Motor neuron (in vitro differentiated cells): ENCODE results near the gene RPUSD1. TPM values are rescaled to one million over a fixed set of nuclear protein-coding genes. Genes with fewer than 3 reads are reported as not detected.

Source experiments
- ATAC-seq, 8 experiments: fragments of 200-7000 bp; cut with Tn5 transposase; replicated peaks in 6 of 8; 2 replicates each; pipeline ENCODE4 v1.8.0; 2021; ENCODE audit warnings: mild to moderate bottlenecking in 8 of 8, moderate library complexity in 8 of 8
- H3K27ac ChIP-seq, 2 donors: fragments of 250-450 bp; sonication (Bioruptor Pico); 2 replicates each; pipeline ENCODE4 v1.9.0; 2021; ENCODE audit warnings: antibody characterized with exemption in 2 of 2, mild to moderate bottlenecking in 2 of 2, moderate library complexity in 1 of 2
- H3K4me1 ChIP-seq, 2 donors: fragments of 250-450 bp; sonication (Bioruptor Pico); replicated peaks in 1 of 2; 2 replicates each; pipeline ENCODE4 v1.6.1; 2021; ENCODE audit warnings: antibody characterized with exemption in 2 of 2, mild to moderate bottlenecking in 2 of 2, moderate library complexity in 1 of 2
- H3K4me3 ChIP-seq, 5 donors: fragments of 250-450 bp; sonication (Bioruptor Pico); 2 replicates each; pipeline ENCODE4 v1.9.0; 2021; ENCODE audit warnings: antibody characterized with exemption in 5 of 5, mild to moderate bottlenecking in 5 of 5, moderate library complexity in 4 of 5
- WGBS, 10 experiments: fragments of 450-650 bp; shearing (Covaris generic); methylation state at CpG; one replicate each; pipeline ENCODE4 v1.0.0; 2022; 5-methylcytosine and 5-hydroxymethylcytosine counted together
- in situ Hi-C, 9 experiments: fragments of 400-800 bp; cut with MboI; loops; one replicate each; pipeline ENCODE4 v1.15.0; 2021; ENCODE audit warnings: low sequenced_read_pairs in 9 of 9, low pct_unique_long_range_greater_than_20kb in 2 of 9; ENCODE audit not compliant: unreplicated experiment in 9 of 9
- total RNA-seq, 8 experiments: library from RNA; unstranded; fragments of 300-600 nt; gene quantifications; 2 replicates each; pipeline versions ENCODE4 v1.2.3 to v1.2.4, GENCODE V29; 2022

The RPUSD1 gene
- total RNA-seq, 8 experiments from 2014 or later, result 8.7 to 32.7 (median 15.8) TPM

GRCh38 chr16:740764-741505 is 47.2 kb downstream of the RPUSD1 start, which contains the start of gene CIAO3:
Gene CIAO3 (minus strand): TSS chr16:740997. CDS start chr16:740985, 12 bp downstream.
- peak within 1 kb of the TSS; percentile 56 to 83 (median 65) for H3K4me3 ChIP-seq
- peak within 1 kb of the TSS; percentile 78 to 86 for H3K27ac ChIP-seq
- H3K4me1 ChIP-seq, result peaks cover 2 to 14% of the 10 kb centered on the region in 2 donors
- 3 to 33% (median 3%) methylated on average over 3 to 8 of the region's 79 CpGs; no CpG with 5 or more reads in 6 of the 10 experiments for WGBS, 10 experiments
- in situ Hi-C loops, result no loop called here
- ATAC-seq, result peak; percentile 90 to 95 (median 92)

GRCh38 chr16:740459-740763 is 47.8 kb downstream of the RPUSD1 start:
- peaks cover 2 to 10% of the 10 kb centered on the region in 2 donors for H3K4me1 ChIP-seq
- ATAC-seq, result peak; percentile 29 to 49 (median 40)
- peak overlapping the region; percentile 56 to 83 (median 65) for H3K4me3 ChIP-seq
- WGBS, 10 experiments, result 0% methylated on average over 2 to 6 of the region's 22 CpGs; no CpG with 5 or more reads in 8 of the 10 experiments
- peak overlapping the region; percentile 78 to 86 for H3K27ac ChIP-seq
- in situ Hi-C loops, result no loop called here

DNA sequence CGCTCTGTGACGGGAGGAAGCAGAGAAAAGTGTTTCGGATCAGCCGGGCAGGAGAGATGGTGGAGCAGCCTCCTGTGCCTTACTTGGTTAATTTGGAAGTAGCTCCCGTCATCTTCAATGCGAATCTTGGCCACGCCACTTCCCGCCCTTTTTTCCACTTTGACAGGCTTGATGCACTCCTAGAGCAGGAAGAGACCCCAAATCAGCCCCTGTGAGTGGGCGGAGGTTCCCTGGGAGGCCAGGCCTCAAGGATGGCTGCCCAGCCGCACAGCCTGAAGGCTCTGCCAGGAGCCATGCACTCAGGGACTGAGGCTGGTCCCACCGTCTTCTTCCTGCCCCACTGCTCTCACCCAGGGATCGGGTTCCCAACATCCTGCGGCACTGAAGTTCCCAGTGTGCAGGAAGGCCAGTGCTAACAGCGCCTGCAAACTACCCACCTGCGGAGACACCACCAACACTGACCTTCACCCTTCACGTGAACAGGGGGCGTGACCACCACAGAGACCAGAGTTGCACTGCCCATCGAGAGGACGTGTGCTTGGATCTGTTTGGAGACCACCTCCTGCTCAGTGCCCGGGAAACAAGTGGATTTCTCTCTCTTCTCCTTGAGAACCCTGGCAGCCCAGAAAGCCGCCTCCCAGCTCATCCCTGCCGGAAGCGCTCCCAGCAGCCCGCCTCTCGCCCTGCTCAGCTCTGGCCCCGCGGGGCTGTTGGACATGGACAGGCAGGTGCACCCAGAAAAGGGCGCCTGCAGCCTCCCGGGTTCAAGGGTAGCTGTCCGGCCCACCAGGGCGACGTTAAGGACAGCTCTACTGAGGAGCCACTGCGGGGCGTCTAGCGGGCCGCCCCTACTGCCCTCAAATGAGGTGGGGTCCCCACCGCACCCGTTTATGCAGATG is 48.4 kb downstream of the RPUSD1 start:
- Histone ChIP-seq H3K4me3 (peak overlapping the region; percentile 56 to 83 (median 65)), H3K27ac (peak overlapping the region; percentile 78 to 86), H3K4me1 (peaks cover 2 to 10% of the 10 kb centered on the region in 2 donors)
- 0 to 85% (median 71%) methylated on average over 3 to 7 of the region's 38 CpGs; no CpG with 5 or more reads in 3 of the 10 experiments for WGBS, 10 experiments
- in situ Hi-C loops, result no loop called here
- peak in 2 of 8 experiments; percentile 1 for ATAC-seq

DNA sequence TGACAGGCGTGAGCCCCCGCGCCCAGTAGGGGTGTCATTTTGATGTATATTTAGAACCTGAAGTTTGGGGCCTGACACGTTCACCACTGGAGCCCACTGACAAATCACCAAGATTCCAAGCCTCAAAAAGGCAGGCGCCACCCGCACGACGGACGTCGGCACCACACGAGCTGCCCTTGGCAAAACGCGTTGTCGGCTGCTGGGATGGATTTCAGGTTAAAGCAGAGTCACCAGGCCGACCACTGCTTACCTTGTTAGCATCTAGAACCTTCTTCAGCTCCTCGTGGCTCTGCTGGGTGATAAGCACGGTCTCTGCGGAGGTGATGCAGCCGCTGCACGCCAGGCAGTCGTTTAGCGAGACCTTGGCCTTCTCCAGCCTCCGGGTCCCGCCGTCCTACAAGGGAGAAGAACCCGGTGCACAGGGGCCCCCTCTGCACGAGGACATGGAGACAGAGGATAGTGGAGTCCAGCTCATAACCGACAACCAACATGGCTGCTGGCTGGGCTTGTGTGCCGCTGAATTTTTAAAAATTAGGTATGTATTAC is 51.2 kb downstream of the RPUSD1 start:
- no peak for ATAC-seq
- in situ Hi-C loops, result no loop called here
- WGBS, 10 experiments, result 86 to 100% (median 95%) methylated on average over 1 to 18 of the region's 29 CpGs; no CpG with 5 or more reads in 2 of the 10 experiments
- H3K4me1 ChIP-seq, result peaks cover 2 to 10% of the 10 kb centered on the region in 2 donors
- no peak overlapping the region for H3K27ac ChIP-seq
- no peak overlapping the region for H3K4me3 ChIP-seq

- in situ Hi-C loops, result no loop called here
- H3K27ac ChIP-seq, result no peak overlapping the region
- WGBS, 10 experiments, result 60 to 100% (median 84%) methylated on average over 1 to 12 of the region's 13 CpGs; no CpG with 5 or more reads in 4 of the 10 experiments
- no peak for ATAC-seq
- peaks cover 2 to 6% of the 10 kb centered on the region in 2 donors for H3K4me1 ChIP-seq
- H3K4me3 ChIP-seq, result no peak overlapping the region
Measured at GRCh38 chr16:735982-736453, 52.2 kb downstream of the RPUSD1 start.

- no peak for ATAC-seq
- Histone ChIP-seq H3K27ac (no peak overlapping the region), H3K4me1 (peaks cover 2 to 6% of the 10 kb centered on the region in 2 donors), H3K4me3 (no peak overlapping the region)
- WGBS, 10 experiments, result 85 to 100% (median 94%) methylated on average over 3 to 6 of the region's 25 CpGs; no CpG with 5 or more reads in 6 of the 10 experiments
- in situ Hi-C loops, result no loop called here
Measured at GRCh38 chr16:734981-735881, 53.0 kb downstream of the RPUSD1 start.

Other genes with a start within 250 kb of the RPUSD1 start
- under 1 TPM in 5 of 8 experiments, not detected in 3; 0.05 to 0.85 (median 0.24) TPM for gene PRR35, start 228.0 kb downstream of the RPUSD1 start, total RNA-seq
- gene NHLRC4, start 221.4 kb downstream of the RPUSD1 start, total RNA-seq, result 1 to 10 TPM in 5 of 8 experiments, under 1 TPM in 3; 0.33 to 2.2 (median 1.0) TPM
- gene PIGQ, start 218.4 kb downstream of the RPUSD1 start, total RNA-seq, result 10 to 100 TPM; 17.0 to 56.1 (median 26.0) TPM
- gene RAB40C, start 198.3 kb downstream of the RPUSD1 start, total RNA-seq, result 10 to 100 TPM in 7 of 8 experiments, 1 to 10 TPM in 1; 9.3 to 23.8 (median 17.1) TPM
- 1 to 10 TPM in 2 of 8 experiments, under 1 TPM in 6; 0.14 to 9.0 (median 0.54) TPM for gene WFIKKN1, start 157.4 kb downstream of the RPUSD1 start, total RNA-seq
- gene METTL26, start 152.1 kb downstream of the RPUSD1 start, total RNA-seq, result 10 to 100 TPM; 52.5 to 97.9 (median 66.7) TPM
- gene MCRIP2, start 146.6 kb downstream of the RPUSD1 start, total RNA-seq, result 10 to 100 TPM; 10.3 to 58.8 (median 31.3) TPM
- 10 to 100 TPM in 7 of 8 experiments, 1 to 10 TPM in 1; 8.0 to 62.4 (median 16.4) TPM for gene WDR90, start 139.0 kb downstream of the RPUSD1 start, total RNA-seq
- 100 to 1,000 TPM in 2 of 8 experiments, 10 to 100 TPM in 6; 30.6 to 119 (median 51.7) TPM for gene RHOT2, start 120.2 kb downstream of the RPUSD1 start, total RNA-seq
- 1 to 10 TPM; 1.0 to 8.5 (median 3.3) TPM for gene RHBDL1, start 112.7 kb downstream of the RPUSD1 start, total RNA-seq
- gene STUB1, start 108.0 kb downstream of the RPUSD1 start, total RNA-seq, result 100 to 1,000 TPM in 3 of 8 experiments, 10 to 100 TPM in 5; 39.9 to 144 (median 79.4) TPM
- 10 to 100 TPM; 18.1 to 56.4 (median 33.2) TPM for gene JMJD8, start 104.0 kb downstream of the RPUSD1 start, total RNA-seq
- 10 to 100 TPM in 4 of 8 experiments, 1 to 10 TPM in 4; 6.0 to 18.9 (median 11.5) TPM for gene WDR24, start 98.0 kb downstream of the RPUSD1 start, total RNA-seq
- 10 to 100 TPM in 3 of 8 experiments, 1 to 10 TPM in 2, under 1 TPM in 3; 0.31 to 13.5 (median 6.3) TPM for gene FBXL16, start 82.6 kb downstream of the RPUSD1 start, total RNA-seq
- gene METRN, start 73.3 kb downstream of the RPUSD1 start, total RNA-seq, result 100 to 1,000 TPM in 2 of 8 experiments, 10 to 100 TPM in 6; 10.1 to 402 (median 34.9) TPM
- 10 to 100 TPM; 21.6 to 30.5 (median 24.5) TPM for gene ANTKMT, start 67.2 kb downstream of the RPUSD1 start, total RNA-seq
- gene CCDC78, start 61.9 kb downstream of the RPUSD1 start, total RNA-seq, result 10 to 100 TPM in 1 of 8 experiments, 1 to 10 TPM in 7; 2.7 to 26.1 (median 4.6) TPM
- 10 to 100 TPM in 6 of 8 experiments, 1 to 10 TPM in 2; 6.6 to 36.6 (median 14.2) TPM for gene HAGHL, start 61.3 kb downstream of the RPUSD1 start, total RNA-seq
- gene CIAO3, start 47.4 kb downstream of the RPUSD1 start, total RNA-seq, result 10 to 100 TPM; 15.0 to 30.5 (median 24.9) TPM
- gene MSLN, start 27.6 kb downstream of the RPUSD1 start, total RNA-seq, result under 1 TPM in 3 of 8 experiments, not detected in 5; 0.23 to 0.63 (median 0.43) TPM
- 10 to 100 TPM in 6 of 8 experiments, 1 to 10 TPM in 2; 2.5 to 41.5 (median 12.4) TPM for gene CHTF18, start 239 bp upstream of the RPUSD1 start, total RNA-seq
- 1 to 10 TPM in 2 of 8 experiments, under 1 TPM in 3, not detected in 3; 0.56 to 2.8 (median 0.85) TPM for gene GNG13, start 12.4 kb upstream of the RPUSD1 start, total RNA-seq
- gene LMF1, start 182.6 kb upstream of the RPUSD1 start, total RNA-seq, result 10 to 100 TPM in 3 of 8 experiments, 1 to 10 TPM in 5; 5.1 to 20.0 (median 9.2) TPM
- gene SOX8, start 193.4 kb upstream of the RPUSD1 start, total RNA-seq, result 10 to 100 TPM in 2 of 8 experiments, 1 to 10 TPM in 3, under 1 TPM in 3; 0.51 to 16.3 (median 4.2) TPM